Measurements from ENCODE around the gene SLC10A2.

SLC10A2 gene

GRCh38 chr13:103044056-103044455 is 22.2 kb downstream of the SLC10A2 start:
- DNase-seq: no peak

- DNase-seq: no peak
Measured at GRCh38 chr13:103040006-103040405, 26.2 kb downstream of the SLC10A2 start.

- no peak for DNase-seq
Measured at GRCh38 chr13:103039183-103039582, 27.0 kb downstream of the SLC10A2 start.

- no peak for DNase-seq
Measured at GRCh38 chr13:103036268-103036667, 29.9 kb downstream of the SLC10A2 start.

GRCh38 chr13:103033999-103034398 is 32.2 kb downstream of the SLC10A2 start:
- DNase-seq: no peak

- no peak for DNase-seq
Measured at GRCh38 chr13:103031332-103031873, 34.8 kb downstream of the SLC10A2 start.

GRCh38 chr13:103030776-103031175 is 35.4 kb downstream of the SLC10A2 start:
- DNase-seq: no peak

- no peak for DNase-seq
Measured at GRCh38 chr13:103029798-103030197, 36.4 kb downstream of the SLC10A2 start.

- no peak for DNase-seq
Measured at GRCh38 chr13:103022336-103022735, 43.9 kb downstream of the SLC10A2 start.

GRCh38 chr13:103018556-103018955 is 47.7 kb downstream of the SLC10A2 start:
- no peak for DNase-seq

- no peak for DNase-seq
Measured at GRCh38 chr13:103012646-103013045, 53.6 kb downstream of the SLC10A2 start.

GRCh38 chr13:103009051-103009840 is 57.0 kb downstream of the SLC10A2 start:
- DNase-seq: no peak

- no peak for DNase-seq
Measured at GRCh38 chr13:103007427-103007762, 58.8 kb downstream of the SLC10A2 start.

- DNase-seq: no peak
Measured at GRCh38 chr13:103006641-103007426, 59.4 kb downstream of the SLC10A2 start.

- DNase-seq: no peak
Measured at GRCh38 chr13:103004661-103005345, 61.4 kb downstream of the SLC10A2 start.

- no peak for DNase-seq
Measured at GRCh38 chr13:103003631-103004030, 62.6 kb downstream of the SLC10A2 start.

- no peak for DNase-seq
Measured at GRCh38 chr13:103002279-103002678, 63.9 kb downstream of the SLC10A2 start.

- DNase-seq: no peak
Measured at GRCh38 chr13:103000157-103000556, 66.1 kb downstream of the SLC10A2 start.

- DNase-seq: no peak
Measured at GRCh38 chr13:102999499-102999898, 66.7 kb downstream of the SLC10A2 start.
